Stimulated activated CD8-positive, alpha-beta memory T cell treated with anti-CD3 and anti-CD28 coated beads, Interleukin-15, amount 100 ng/mL, for 4 hours (primary cell): Measurements from ENCODE around the gene LRP2BP.

ENCODE experiments used
- DNase-seq, 2 donors: peaks; one replicate each; pipeline ENCODE4 v3.0.0-alpha.2; 2020; ENCODE audit warnings: low read depth in 2 of 2

The LRP2BP gene

GRCh38 chr4:185395238-185395955, at the start of gene LRP2BP:
Gene LRP2BP (minus strand): TSS chr4:185395924. CDS start chr4:185378186, 17,738 bp downstream.
- no peak for DNase-seq

GRCh38 chr4:185445209-185445608, 49.5 kb upstream of the LRP2BP start:
- DNase-seq: no peak

- DNase-seq: no peak
These were observed 45.8 kb upstream of the LRP2BP start for GRCh38 chr4:185441479-185441878.

- no peak for DNase-seq
These were observed 42.1 kb upstream of the LRP2BP start for GRCh38 chr4:185437809-185438208.

DNA sequence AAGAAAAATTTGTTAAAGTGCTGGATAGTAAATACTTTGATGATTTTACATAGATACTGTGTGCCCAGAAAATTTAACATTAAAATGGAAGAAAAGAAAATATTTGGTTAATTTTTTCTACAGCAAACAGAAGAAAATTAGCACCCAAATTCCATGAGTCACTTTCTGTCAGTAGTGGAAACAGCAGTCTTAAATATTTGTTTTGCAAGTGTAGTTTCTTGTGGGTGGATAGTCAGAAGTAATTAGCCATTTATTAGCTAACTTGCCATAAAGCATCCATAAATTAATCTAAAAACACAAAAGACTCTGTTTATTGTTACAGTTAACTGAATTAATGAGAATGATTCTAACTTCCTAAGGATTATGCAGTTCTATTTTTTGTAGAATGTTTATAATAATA, 39.7 kb upstream of the LRP2BP start:
- DNase-seq: no peak

- DNase-seq: no peak
These were observed 33.9 kb upstream of the LRP2BP start for GRCh38 chr4:185429660-185430059.

- no peak for DNase-seq
These were observed 31.4 kb upstream of the LRP2BP start for GRCh38 chr4:185426960-185427688.

DNA sequence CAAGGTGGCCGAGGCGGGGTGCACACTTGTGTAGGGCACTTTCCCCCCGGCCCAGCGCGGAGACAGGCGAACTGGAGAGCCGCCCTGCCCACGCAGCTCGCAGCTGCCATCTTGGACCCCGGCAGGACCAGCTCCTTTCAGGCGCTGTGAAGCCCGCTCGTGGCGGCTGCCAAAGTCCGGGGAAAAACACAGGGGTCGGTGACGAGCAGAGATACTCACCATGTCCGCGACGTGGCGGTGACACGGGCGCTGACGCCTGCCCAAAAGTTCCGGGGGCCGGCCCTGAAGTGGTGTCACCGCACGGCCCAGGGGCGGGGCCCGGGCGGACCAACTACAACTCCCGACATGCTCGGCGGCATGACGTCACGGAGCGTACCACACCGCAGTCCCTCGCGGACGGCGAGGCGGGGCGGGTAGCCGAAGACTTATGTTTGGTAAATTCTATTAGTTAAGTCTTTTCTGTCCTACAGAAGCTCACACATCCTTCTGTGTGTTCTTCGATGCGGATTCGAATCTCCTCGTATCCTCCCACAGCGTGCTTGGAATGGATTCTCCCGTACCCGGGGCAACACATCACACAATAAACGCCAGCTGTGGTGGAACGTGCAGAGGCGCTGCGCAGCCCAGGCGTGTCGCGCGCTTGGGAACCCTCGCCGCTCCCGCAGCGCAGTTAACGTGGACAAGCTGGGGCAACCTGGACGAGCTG, 30.1 kb upstream of the LRP2BP start, which contains the start of gene UFSP2:
UFSP2 (minus strand) TSS at position 318 of the 706 bp plus-strand sequence; CDS start at position 222, 96 bp downstream.
- peak; percentile 71 to 85 for DNase-seq

DNA sequence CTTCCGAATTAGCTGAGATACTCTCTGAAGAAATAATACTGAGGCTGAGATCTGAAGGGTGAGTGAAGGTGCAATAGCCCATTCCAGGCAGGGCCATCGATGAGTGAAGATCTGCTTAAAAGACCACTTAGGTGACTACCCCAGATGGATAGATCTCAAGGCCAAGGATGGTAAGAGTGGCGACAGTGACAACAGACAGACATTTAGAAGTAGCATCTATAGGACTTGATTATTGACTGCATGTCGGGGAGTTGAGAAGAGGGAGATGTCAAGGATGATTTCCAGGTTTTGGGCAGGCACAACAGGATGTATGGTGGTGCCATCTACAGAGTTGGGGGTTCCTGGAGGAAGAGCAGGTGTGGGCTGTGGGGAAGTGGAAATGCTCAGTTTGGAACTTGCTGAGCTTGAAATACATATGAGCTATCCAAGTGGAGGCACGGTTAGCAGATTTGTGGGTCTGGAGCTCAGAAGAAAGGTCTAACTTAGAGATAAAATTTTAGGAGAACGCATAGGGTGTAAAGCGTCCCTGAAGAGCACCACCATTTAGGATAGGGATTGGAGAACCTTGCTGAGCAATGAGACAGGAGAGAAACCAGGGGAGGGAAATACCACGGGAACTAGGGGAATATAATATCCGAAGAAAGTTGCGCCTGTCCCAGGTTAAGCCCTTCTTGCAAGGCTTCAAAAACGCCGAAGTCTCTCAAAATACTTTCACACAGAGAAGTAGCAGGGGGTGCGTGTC, 29.4 kb upstream of the LRP2BP start:
- no peak for DNase-seq

- no peak for DNase-seq
These were observed 25.8 kb upstream of the LRP2BP start for GRCh38 chr4:185421366-185422124.

- DNase-seq: no peak
These were observed 21.2 kb upstream of the LRP2BP start for GRCh38 chr4:185416955-185417354.

GRCh38 chr4:185412412-185412811, 16.7 kb upstream of the LRP2BP start:
- no peak for DNase-seq

DNA sequence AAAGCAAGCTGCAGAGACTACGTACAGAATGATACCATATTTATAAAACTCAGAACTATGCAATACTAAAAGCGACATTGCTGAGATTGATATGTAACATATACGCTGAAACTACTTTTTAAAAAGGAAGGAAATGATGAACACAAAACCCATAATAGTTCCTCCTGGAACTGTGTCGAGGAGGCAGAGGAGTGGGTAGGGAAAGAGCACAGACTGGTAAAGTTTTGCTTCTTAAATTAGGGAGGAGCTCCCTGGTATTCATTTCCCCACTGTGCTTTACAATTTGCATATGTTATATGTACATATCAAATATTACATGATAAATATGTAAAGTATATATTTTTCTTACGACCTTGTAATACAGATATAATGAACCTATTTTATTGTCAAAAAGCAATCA, 16.1 kb upstream of the LRP2BP start:
- DNase-seq: no peak

DNA sequence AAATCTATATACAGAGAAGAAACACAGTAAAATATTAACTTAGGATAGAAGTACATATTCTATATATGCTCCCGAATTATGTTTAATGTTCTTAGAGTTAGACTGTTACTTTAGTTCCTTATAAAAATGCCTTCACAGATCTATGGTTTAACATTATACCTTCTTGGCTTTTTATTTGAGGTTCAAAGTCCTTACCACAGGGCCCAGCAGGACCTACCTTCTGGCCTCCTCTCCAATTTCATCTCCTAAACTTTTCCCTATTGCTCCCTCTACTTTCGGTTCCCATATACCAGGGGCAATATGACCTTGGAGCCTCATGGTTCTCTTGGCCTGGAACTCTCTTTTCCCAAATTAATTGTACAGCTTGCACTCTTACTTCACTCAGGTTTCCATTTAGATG, 12.7 kb upstream of the LRP2BP start:
- no peak for DNase-seq

GRCh38 chr4:185405296-185405999, 9.7 kb upstream of the LRP2BP start:
- DNase-seq: no peak

DNA sequence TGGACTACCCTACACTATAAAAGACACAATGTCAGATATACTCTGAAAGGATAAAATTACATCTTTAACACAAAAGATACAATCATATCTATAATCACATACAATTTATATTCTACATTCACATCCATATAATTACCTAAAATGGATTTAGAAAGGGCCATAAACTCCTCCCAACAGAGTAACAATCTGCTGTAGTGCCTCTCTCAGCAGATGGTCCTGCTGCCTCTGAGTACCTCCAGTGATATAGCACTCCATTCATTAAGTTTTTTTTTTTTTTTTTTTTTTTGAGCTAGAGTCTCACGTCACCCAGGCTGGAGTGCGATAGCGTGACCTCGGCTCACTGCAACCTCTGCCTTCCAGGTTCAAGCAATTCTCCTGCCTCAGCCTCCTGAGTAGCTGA, 8.3 kb upstream of the LRP2BP start:
- DNase-seq: no peak

DNA sequence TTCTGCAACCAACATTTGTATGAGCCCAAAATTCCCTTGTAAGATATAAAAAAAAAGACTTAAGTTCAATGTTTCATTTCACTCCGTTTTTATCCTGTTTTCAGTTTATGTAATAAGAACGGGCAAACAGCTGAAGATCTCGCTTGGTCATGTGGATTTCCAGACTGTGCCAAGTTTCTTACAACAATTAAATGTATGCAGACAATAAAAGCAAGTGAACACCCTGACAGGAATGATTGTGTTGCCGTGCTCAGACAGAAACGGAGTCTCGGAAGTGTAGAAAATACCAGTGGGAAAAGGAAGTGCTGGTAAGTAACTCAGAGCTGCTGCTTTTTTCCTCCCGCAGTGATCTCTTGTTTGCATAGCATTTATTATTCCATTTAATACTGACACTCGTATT, 3.7 kb upstream of the LRP2BP start:
- no peak for DNase-seq

GRCh38 chr4:185398618-185399017, 2.9 kb upstream of the LRP2BP start:
- DNase-seq: no peak

GRCh38 chr4:185396724-185397385, 1.1 kb upstream of the LRP2BP start, which contains the start of gene ANKRD37:
Gene ANKRD37 (plus strand): TSS chr4:185396841. CDS start chr4:185396924, 83 bp downstream.
- peak in 1 of 2 donors; percentile 0 for DNase-seq
